ENCODE results near the gene LHX1. TPM values are rescaled to one million over a fixed set of nuclear protein-coding genes. Genes with fewer than 3 reads are reported as not detected.

The LHX1 gene
- polyA plus RNA-seq, 1 of the 3 experiments (the other 2 are of a cell fraction): not detected

- H3K79me2 ChIP-seq (ENCODE audit: insufficient read depth): no peaks in the 10 kb centered on the region
- H3K9me2 ChIP-seq: no peaks in the 10 kb centered on the region
- H3K4me1 ChIP-seq (ENCODE audit: control insufficient read depth in 1 of 2, insufficient read depth in 2 of 2, low read depth in 1 of 2, low read length in 1 of 2): no peaks in the 10 kb centered on the region
- no peaks in the 10 kb centered on the region for H3F3A ChIP-seq (replicated peaks; ENCODE audit: insufficient read depth)
- no peak overlapping the region for H3K9ac ChIP-seq
- ChIA-PET POLR2A (no interaction called here), CTCF (no interaction called here)
- WGBS (ENCODE audit: low lambda C conversion rate): 46% methylated on average over 2 of the region's 3 CpGs
- no peak overlapping the region for H3K27ac ChIP-seq (ENCODE audit: low read depth in 2 of 2, low read length in 1 of 2)
- no peaks in the 10 kb centered on the region for H3K36me3 ChIP-seq (replicated peaks in 1 of 2; ENCODE audit: control insufficient read depth in 1 of 2, insufficient read depth in 2 of 2, low read length in 1 of 2)
- TF ChIP-seq NFIC (IDR thresholded peaks at IDR 0.05; ENCODE audit: borderline replicate concordance) (no peak), MAX (IDR thresholded peaks at IDR 0.05; ENCODE audit: low read depth) (no peak), CHD2 (IDR thresholded peaks at IDR 0.05; ENCODE audit: low read length, partially characterized antibody) (no peak), EZH2phosphoT487 (IDR thresholded peaks at IDR 0.05; ENCODE audit: borderline replicate concordance, low read depth) (no peak), SMC3 (IDR thresholded peaks at IDR 0.05; ENCODE audit: low read depth, low read length) (no peak), EP300 (IDR thresholded peaks at IDR 0.05; ENCODE audit: borderline replicate concordance in 1 of 2, low read depth in 1 of 2, low read length in 1 of 2) (no peak), FOXJ3 (CRISPR knock-in tag; IDR thresholded peaks at IDR 0.05) (no peak)
- H3K27me3 ChIP-seq (ENCODE audit: insufficient read depth): no peaks in the 10 kb centered on the region
- H3K9me3 ChIP-seq: no peaks in the 10 kb centered on the region
- DNase-seq: no peak
- H3K4me2 ChIP-seq: no peak overlapping the region
- H2AFZ ChIP-seq (ENCODE audit: low read depth): no peak overlapping the region
- no peaks in the 10 kb centered on the region for H4K20me1 ChIP-seq (ENCODE audit: insufficient read depth)
- H3K4me3 ChIP-seq (ENCODE audit: low read depth in 2 of 2, low read length in 1 of 2): no peak overlapping the region
Observed at GRCh38 chr17:36911001-36911400, 26.3 kb upstream of the LHX1 start.

- no peak overlapping the region for H3K4me2 ChIP-seq
- no peak overlapping the region for H3K9ac ChIP-seq
- H3K4me1 ChIP-seq (ENCODE audit: control insufficient read depth in 1 of 2, insufficient read depth in 2 of 2, low read depth in 1 of 2, low read length in 1 of 2): peaks cover 0 to 4% of the 10 kb centered on the region in 2 experiments; a peak in 1 of 4 replicates
- H3F3A ChIP-seq (replicated peaks; ENCODE audit: insufficient read depth): no peaks in the 10 kb centered on the region
- ChIA-PET CTCF (interaction anchor here (1.0 to 1.5 kb wide), 2 partner anchors 12 to 49 kb away, joined by 3 to 4 read pairs; no protein-coding TSS in a partner anchor), POLR2A (no interaction called here)
- H3K79me2 ChIP-seq (ENCODE audit: insufficient read depth): no peaks in the 10 kb centered on the region
- H3K4me3 ChIP-seq (ENCODE audit: low read depth in 2 of 2, low read length in 1 of 2): no peak overlapping the region
- H2AFZ ChIP-seq (ENCODE audit: low read depth): no peak overlapping the region
- DNase-seq: no peak
- H3K27me3 ChIP-seq (ENCODE audit: insufficient read depth): no peaks in the 10 kb centered on the region
- no peaks in the 10 kb centered on the region for H3K9me2 ChIP-seq
- H3K36me3 ChIP-seq (replicated peaks in 1 of 2; ENCODE audit: control insufficient read depth in 1 of 2, insufficient read depth in 2 of 2, low read length in 1 of 2): no peaks in the 10 kb centered on the region
- H3K27ac ChIP-seq (ENCODE audit: low read depth in 2 of 2, low read length in 1 of 2): no peak overlapping the region
- 64% methylated on average over 5 of the region's 5 CpGs for WGBS (ENCODE audit: low lambda C conversion rate)
- no peaks in the 10 kb centered on the region for H4K20me1 ChIP-seq (ENCODE audit: insufficient read depth)
- H3K9me3 ChIP-seq: no peaks in the 10 kb centered on the region
- no peak for TF ChIP-seq RAD21 (IDR thresholded peaks at IDR 0.05; ENCODE audit: low read length)
- no peak for TF ChIP-seq JUND (IDR thresholded peaks at IDR 0.05)
- TF ChIP-seq EP300 (IDR thresholded peaks at IDR 0.05; ENCODE audit: borderline replicate concordance in 1 of 2, low read depth in 1 of 2, low read length in 1 of 2): no peak
- TF ChIP-seq MXI1 (IDR thresholded peaks at IDR 0.05; ENCODE audit: low read depth, low read length): no peak
- TF ChIP-seq MEF2A (IDR thresholded peaks at IDR 0.05; ENCODE audit: borderline replicate concordance, low read depth): no peak
- no peak for TF ChIP-seq TAF1 (IDR thresholded peaks at IDR 0.05; ENCODE audit: borderline replicate concordance, low read depth, low read length)
- TF ChIP-seq USF1 (IDR thresholded peaks at IDR 0.05; ENCODE audit: borderline replicate concordance, low read depth): no peak
- no peak for TF ChIP-seq RFX5 (IDR thresholded peaks at IDR 0.05; ENCODE audit: low read length)
- no peak for TF ChIP-seq CHD2 (IDR thresholded peaks at IDR 0.05; ENCODE audit: low read length, partially characterized antibody)
- no peak for TF ChIP-seq GATA2 (CRISPR knock-in tag; IDR thresholded peaks at IDR 0.05)
- no peak for TF ChIP-seq FOSL2 (IDR thresholded peaks at IDR 0.05; ENCODE audit: borderline replicate concordance, low read depth)
- TF ChIP-seq MAX (IDR thresholded peaks at IDR 0.05; ENCODE audit: low read depth): no peak
- TF ChIP-seq CTCF (IDR thresholded peaks at IDR 0.05): no peak
- TF ChIP-seq USF2 (IDR thresholded peaks at IDR 0.05; ENCODE audit: borderline replicate concordance, low read depth, low read length): no peak
Observed at GRCh38 chr17:36913132-36913531, 24.1 kb upstream of the LHX1 start.
